Right lobe of liver (tissue), 6 donors: ENCODE results near the gene DNAJC12. TPM values are rescaled to one million over a fixed set of nuclear protein-coding genes. Genes with fewer than 3 reads are reported as not detected.
A peak's percentile ranks its signal among the peaks of the same experiment; 100 is the strongest.
"Not testable (repeated sequence)": the region's sequence is repeated elsewhere in the genome, so short reads cannot be mapped to it uniquely, and the experiment has no call there.

Experiments used
- ATAC-seq, 4 donors: fragments of 200-7000 bp; cut with Tn5 transposase; one replicate each; pipeline ENCODE4 v1.9.1; 2020; ENCODE audit warnings: mild to moderate bottlenecking in 4 of 4, moderate library complexity in 4 of 4
- DNase-seq, 3 donors: peaks; one replicate each; pipeline ENCODE4 v3.0.0-alpha.2; 2020
- H3K27ac ChIP-seq, 3 donors: fragments of 200-600 bp; one replicate each; pipeline ENCODE4 v1.8.0; 2022
- H3K27me3 ChIP-seq, 2 donors: fragments of 200-600 bp; one replicate each; pipeline ENCODE4 v1.8.0; 2022
- H3K36me3 ChIP-seq, 4 donors: fragments of 200-600 bp; sonication (generic) in 1 of 4; one replicate each; pipeline versions ENCODE4 v1.5.1 to v1.8.0; 2017 to 2022; ENCODE audit warnings: control low read depth in 1 of 4
- H3K4me1 ChIP-seq, 4 donors: fragments of 200-600 bp; sonication (generic) in 1 of 4; one replicate each; pipeline versions ENCODE4 v1.5.1 to v1.8.0; 2017 to 2022; ENCODE audit warnings: control low read depth in 1 of 4
- H3K4me3 ChIP-seq, 3 donors: fragments of 200-600 bp; one replicate each; pipeline ENCODE4 v1.8.0; 2022
- H3K9me3 ChIP-seq, 4 donors: fragments of 200-600 bp; sonication (generic) in 1 of 4; one replicate each; pipeline versions ENCODE4 v1.5.1 to v1.8.0; 2017 to 2022; ENCODE audit warnings: control low read depth in 1 of 4
- CTCF ChIP-seq, 4 donors: fragments of 200-600 bp in 3 of 4; fragments of 450-650 bp in 1 of 4; IDR thresholded peaks; one replicate each; pipeline versions ENCODE4 v1.5.1 to v1.8.0; 2016 to 2022; ENCODE audit warnings: antibody characterized with exemption in 4 of 4, mild to moderate bottlenecking in 2 of 4
- POLR2A ChIP-seq: fragments of 450-650 bp; IDR thresholded peaks from one replicate; pipeline ENCODE4 v1.6.1; 2017; ENCODE audit warnings: antibody characterized with exemption, mild to moderate bottlenecking
- WGBS: methylation state at CpG from one replicate; pipeline ENCODE4 v1.1.6; 2018; ENCODE audit warnings: low coverage, low lambda C conversion rate; ENCODE audit not compliant: insufficient coverage; ENCODE audit errors: missing lambda C conversion rate; 5-methylcytosine and 5-hydroxymethylcytosine counted together
- intact Hi-C, 2 donors: fragments of 100-400 bp; cut with DNase I; formaldehyde crosslinking; loops; one replicate each; pipeline versions ENCODE4 v1.11.2 to v1.14.1; 2022
- total RNA-seq, 6 experiments: library from RNA; depleted of rRNA in 2 of 6; stranded (reverse); fragments of >200 nt in 2 of 6; fragmentation: NEBNext Ultra II Directional in 3 of 6; extraction: Animal tissue kit (Norgen Biotek cat#: 25700) in 3 of 6; gene quantifications; one replicate each; pipeline versions ENCODE4 v1.1.0 to v1.2.4, GENCODE V29; 2016 to 2023
- donor health status: DM: no; HTN: yes; CAD: no.
- donor health status: DM: no; HTN: no; CAD: no.
- donor health status: DM: no; HTN: no; CAD: no.
- donor health status: DM: no; HTN: yes; CAD: no.
- donor health status: DM: no; HTN: yes; CAD: no.

The DNAJC12 gene
- total RNA-seq, 6 experiments from 2014 or later = 11.8 to 25.6 (median 20.9) TPM

DNA sequence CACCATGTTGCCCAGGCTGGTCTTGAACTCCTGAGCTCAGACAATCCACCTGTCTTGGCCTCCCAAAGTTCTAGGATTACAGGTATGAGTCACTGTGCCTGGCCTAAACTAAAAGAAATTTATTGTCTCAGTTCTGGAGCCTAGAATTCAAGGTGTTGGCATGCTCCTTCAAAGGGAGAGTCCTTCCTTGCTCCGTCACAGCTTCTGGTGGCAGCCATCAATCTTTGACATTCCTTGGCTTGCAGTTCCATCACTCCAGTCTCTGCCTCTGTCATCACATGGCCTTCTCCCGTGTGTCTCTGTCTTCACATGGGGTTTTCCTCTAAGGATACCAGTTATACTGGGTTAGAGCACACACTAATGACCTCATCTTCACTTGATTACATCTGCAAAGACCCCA lies 55.5 kb downstream of the DNAJC12 start:
- Histone ChIP-seq H3K27me3 (no peaks in the 10 kb centered on the region), H3K9me3 (no peaks in the 10 kb centered on the region), H3K4me1 (no peaks in the 10 kb centered on the region), H3K36me3 (no peaks in the 10 kb centered on the region), H3K4me3 (no peak overlapping the region), H3K27ac (no peak overlapping the region)
- 76% methylated on average over 2 of the region's 2 CpGs for WGBS
- intact Hi-C loops = loop anchor here in 1 of 2 donors (5.0 kb wide), 1 partner anchor 85 kb away; the partner anchor contains the start of gene CTNNA3
- ATAC-seq (no peak), DNase-seq (no peak)
- TF ChIP-seq CTCF (IDR thresholded peaks at IDR 0.05) (no peak), POLR2A (no peak)

DNA sequence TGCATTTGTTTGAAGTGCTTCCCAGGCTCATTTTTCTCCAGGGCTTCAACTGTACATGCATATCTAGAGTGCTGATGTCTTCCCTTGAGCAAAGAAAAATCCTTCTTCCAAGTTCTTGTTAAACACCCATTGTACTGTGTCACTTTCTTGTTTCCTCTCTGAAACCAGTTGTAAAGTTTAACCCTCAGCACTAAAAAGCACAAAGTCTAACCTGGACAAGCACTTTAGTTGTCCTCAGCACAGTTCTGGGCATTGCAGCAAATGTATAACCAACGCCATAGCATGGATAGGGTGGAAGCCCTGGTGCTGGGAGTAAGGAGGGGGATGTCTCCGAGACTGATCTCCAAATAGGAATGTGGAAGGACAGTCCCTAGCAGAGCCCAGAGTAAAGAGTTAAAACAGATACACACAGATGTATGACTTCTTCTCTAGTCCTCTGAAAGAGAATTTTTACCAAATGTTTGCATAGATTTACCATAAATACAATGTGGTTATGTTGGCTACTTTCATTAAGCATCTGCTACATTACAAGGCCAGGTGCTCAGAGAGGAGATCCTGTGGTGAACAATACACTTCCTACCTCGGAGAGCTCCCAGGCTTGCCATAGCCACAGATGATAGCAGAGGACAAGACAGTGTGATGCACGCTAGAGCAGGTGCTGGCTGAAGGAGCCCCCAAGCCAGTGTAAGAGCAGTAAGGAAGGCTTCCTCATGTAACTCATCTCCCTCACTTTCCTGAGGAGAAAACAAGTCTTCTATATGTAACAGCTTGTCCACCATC lies 57.0 kb downstream of the DNAJC12 start:
- Histone ChIP-seq H3K36me3 (no peaks in the 10 kb centered on the region), H3K9me3 (no peaks in the 10 kb centered on the region), H3K4me1 (no peaks in the 10 kb centered on the region), H3K27me3 (no peaks in the 10 kb centered on the region), H3K27ac (no peak overlapping the region), H3K4me3 (no peak overlapping the region)
- intact Hi-C loops = loop anchor here in 1 of 2 donors (5.0 kb wide), 1 partner anchor 84 kb away; the partner anchor contains the start of gene CTNNA3
- TF ChIP-seq CTCF (IDR thresholded peaks at IDR 0.05) = no peak
- no peak for TF ChIP-seq POLR2A
- WGBS = 44% methylated on average over 2 of the region's 4 CpGs
- no peak for ATAC-seq
- no peak for DNase-seq

DNA sequence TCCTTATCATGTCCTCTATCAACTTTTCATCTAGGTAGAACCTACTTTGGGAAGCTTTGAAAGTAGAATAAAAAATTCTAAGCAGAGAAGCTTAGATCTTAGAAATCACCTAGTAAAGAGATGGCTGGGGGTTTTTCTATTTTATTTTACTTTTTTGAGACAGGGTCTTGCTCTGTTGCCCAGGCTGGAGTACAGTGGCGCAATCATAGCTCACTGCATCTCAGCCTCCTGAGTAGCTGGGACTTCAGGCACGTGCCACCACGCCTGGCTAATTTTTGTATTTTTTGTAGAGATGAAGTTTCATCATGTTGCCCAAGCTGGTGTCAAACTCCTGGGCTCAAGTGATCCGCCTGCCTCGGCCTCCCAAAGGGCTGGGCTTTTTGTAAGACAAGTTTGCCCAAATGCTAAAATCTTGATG lies 57.8 kb downstream of the DNAJC12 start:
- not testable (repeated sequence) for H3K9me3 ChIP-seq, H3K27ac ChIP-seq, H3K36me3 ChIP-seq, H3K27me3 ChIP-seq, DNase-seq, H3K4me1 ChIP-seq, ATAC-seq, H3K4me3 ChIP-seq
- WGBS = 20% methylated on average over 5 of the region's 5 CpGs
- intact Hi-C loops = loop anchor here in 1 of 2 donors (5.0 kb wide), 1 partner anchor 83 kb away; the partner anchor contains the start of gene CTNNA3

DNA sequence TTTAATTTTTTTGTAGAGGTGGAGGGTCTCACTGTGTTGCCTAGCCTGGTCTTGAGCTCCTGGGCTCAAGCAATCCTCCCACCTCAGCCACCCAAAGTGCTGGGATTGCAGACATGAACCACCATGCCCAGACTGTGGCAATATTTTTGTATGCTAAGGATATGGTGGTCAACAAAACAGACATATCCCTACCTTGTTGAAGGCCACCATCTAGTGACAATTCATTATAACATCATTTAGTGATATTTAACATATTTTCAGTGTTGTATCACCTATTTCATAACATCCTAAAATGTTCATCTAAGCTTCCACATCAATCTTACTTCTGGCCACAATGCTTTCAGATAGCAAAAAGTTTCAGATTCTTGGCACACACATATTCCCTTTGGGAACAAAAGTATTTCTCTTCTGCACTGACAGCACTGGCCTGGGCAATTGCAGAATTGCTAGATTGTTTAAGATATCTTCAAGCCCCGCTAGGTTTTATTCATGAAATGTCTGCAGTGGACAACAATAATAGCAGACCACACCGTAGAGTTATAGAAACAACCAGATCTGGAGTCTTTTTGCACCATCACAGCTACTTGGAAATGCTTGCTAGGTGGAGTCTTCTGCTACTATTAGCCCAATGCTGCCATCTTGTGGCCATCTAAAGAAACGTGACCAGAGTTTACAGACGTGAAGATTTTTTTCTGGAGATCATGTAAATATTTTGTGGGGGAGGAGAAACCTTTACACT lies 58.4 kb downstream of the DNAJC12 start:
- Histone ChIP-seq H3K36me3 (no peaks in the 10 kb centered on the region), H3K4me3 (no peak overlapping the region), H3K27ac (no peak overlapping the region), H3K27me3 (no peaks in the 10 kb centered on the region), H3K9me3 (no peaks in the 10 kb centered on the region), H3K4me1 (no peaks in the 10 kb centered on the region)
- intact Hi-C loops = loop anchor here (5.0 to 10.0 kb wide), 2 partner anchors 82 to 85 kb away; partner anchors contain the start of gene CTNNA3 (in 2 of the 2)
- WGBS = 2% methylated on average over 4 of the region's 4 CpGs
- DNase-seq (peak in 1 of 3 donors; percentile 68), ATAC-seq (peak; percentile 88 to 93 (median 92))
- TF ChIP-seq CTCF (IDR thresholded peaks at IDR 0.05) (peak; percentile 73 to 85 (median 82)), POLR2A (no peak)
